Transverse colon (tissue), 3 donors: ENCODE measurements around the gene SCG5.

Source experiments
- CTCF ChIP-seq, 5 experiments: fragments of 200-600 bp in 3 of 5; fragments of 450-650 bp in 2 of 5; sonication (generic) in 3 of 5; IDR thresholded peaks; 1 replicate in 2 of 5; 2 replicates in 3 of 5; pipeline ENCODE4 v1.5.1; 2016 to 2017; ENCODE audit warnings: antibody characterized with exemption in 5 of 5, inconsistent platforms in 3 of 5, mild to moderate bottlenecking in 2 of 5, moderate library complexity in 1 of 5
- POLR2A ChIP-seq: fragments of 450-650 bp; IDR thresholded peaks from one replicate; pipeline ENCODE4 v1.6.1; 2016; ENCODE audit warnings: antibody characterized with exemption, mild to moderate bottlenecking, moderate library complexity

- TF ChIP-seq CTCF (IDR thresholded peaks at IDR 0.05), result no peak
- TF ChIP-seq POLR2A, result no peak
Observed at GRCh38 chr15:32676169-32676568, 34.7 kb downstream of the SCG5 start.
